ENCODE results near the gene HECW1.

HECW1 gene

GRCh38 chr7:43431020-43431595 is 318.7 kb downstream of the HECW1 start:
- Histone ChIP-seq H3K9me3 (ENCODE audit: control insufficient read depth, low read length) (no peaks in the 10 kb centered on the region), H3K18ac (ENCODE audit: low read depth in 1 of 2, low read length in 2 of 2) (no peak overlapping the region), H3K9ac (ENCODE audit: low read length) (no peak overlapping the region), H2BK15ac (ENCODE audit: low read depth, poor library complexity, severe bottlenecking) (no peak overlapping the region), H3K36me3 (ENCODE audit: control insufficient read depth in 1 of 2, insufficient read depth in 2 of 2, low read depth in 1 of 2, low read length in 2 of 2) (no peaks in the 10 kb centered on the region), H3K14ac (ENCODE audit: low read length in 2 of 2) (peak overlapping the region in 1 of 2 experiments; percentile 35), H2BK120ac (ENCODE audit: low read depth, low read length) (no peak overlapping the region), H2BK5ac (ENCODE audit: low read depth, low read length, poor library complexity, severe bottlenecking) (no peak overlapping the region), H3K79me1 (replicated peaks; ENCODE audit: low read length, poor library complexity, severe bottlenecking) (no peaks in the 10 kb centered on the region), H2BK12ac (ENCODE audit: low read length in 2 of 2) (no peak overlapping the region), H3K4me3 (ENCODE audit: insufficient read depth in 1 of 2, low read depth in 1 of 2, low read length in 2 of 2) (peak overlapping the region in 1 of 2 experiments; percentile 20), H3K27ac (ENCODE audit: low read length, poor library complexity, severe bottlenecking) (no peak overlapping the region), H4K8ac (ENCODE audit: low read length) (no peak overlapping the region), H3K4me2 (ENCODE audit: low read length, poor library complexity, severe bottlenecking) (no peak overlapping the region), H2AK5ac (ENCODE audit: low read length, severe bottlenecking) (peak overlapping the region; percentile 35), H3K4me1 (ENCODE audit: control insufficient read depth, insufficient read depth, low read depth, low read length) (peaks cover 4% of the 10 kb centered on the region), H2AFZ (ENCODE audit: low read depth, low read length) (no peak overlapping the region), H3K27me3 (ENCODE audit: control insufficient read depth in 1 of 2, insufficient read depth in 1 of 2, low read length in 2 of 2) (no peaks in the 10 kb centered on the region), H3K4ac (ENCODE audit: low read depth in 1 of 2, low read length in 2 of 2) (no peak overlapping the region), H4K91ac (ENCODE audit: low read length) (no peak overlapping the region), H3K23ac (ENCODE audit: low read length in 2 of 2) (no peak overlapping the region)
- WGBS: 78% methylated on average over 3 of the region's 3 CpGs
- peak; percentile 50 for DNase-seq

GRCh38 chr7:43433639-43434038 is 321.2 kb downstream of the HECW1 start:
- H2BK120ac ChIP-seq (ENCODE audit: low read depth, low read length): no peak overlapping the region
- H2BK12ac ChIP-seq (ENCODE audit: low read length in 2 of 2): no peak overlapping the region
- no peak for DNase-seq
- H2AK5ac ChIP-seq (ENCODE audit: low read length, severe bottlenecking): no peak overlapping the region
- no peak overlapping the region for H4K91ac ChIP-seq (ENCODE audit: low read length)
- H2BK15ac ChIP-seq (ENCODE audit: low read depth, poor library complexity, severe bottlenecking): no peak overlapping the region
- H3K18ac ChIP-seq (ENCODE audit: low read depth in 1 of 2, low read length in 2 of 2): no peak overlapping the region
- WGBS: 91% methylated on average over 1 of the region's 1 CpG
- no peak overlapping the region for H4K8ac ChIP-seq (ENCODE audit: low read length)
- no peak overlapping the region for H3K4ac ChIP-seq (ENCODE audit: low read depth in 1 of 2, low read length in 2 of 2)
- no peaks in the 10 kb centered on the region for H3K79me1 ChIP-seq (replicated peaks; ENCODE audit: low read length, poor library complexity, severe bottlenecking)
- H3K36me3 ChIP-seq (ENCODE audit: control insufficient read depth in 1 of 2, insufficient read depth in 2 of 2, low read depth in 1 of 2, low read length in 2 of 2): no peaks in the 10 kb centered on the region
- no peak overlapping the region for H3K4me2 ChIP-seq (ENCODE audit: low read length, poor library complexity, severe bottlenecking)
- no peak overlapping the region for H3K27ac ChIP-seq (ENCODE audit: low read length, poor library complexity, severe bottlenecking)
- H3K9ac ChIP-seq (ENCODE audit: low read length): no peak overlapping the region
- H3K27me3 ChIP-seq (ENCODE audit: control insufficient read depth in 1 of 2, insufficient read depth in 1 of 2, low read length in 2 of 2): no peaks in the 10 kb centered on the region
- no peaks in the 10 kb centered on the region for H3K9me3 ChIP-seq (ENCODE audit: control insufficient read depth, low read length)
- H3K4me3 ChIP-seq (ENCODE audit: insufficient read depth in 1 of 2, low read depth in 1 of 2, low read length in 2 of 2): no peak overlapping the region
- H3K14ac ChIP-seq (ENCODE audit: low read length in 2 of 2): no peak overlapping the region
- no peak overlapping the region for H2AFZ ChIP-seq (ENCODE audit: low read depth, low read length)
- no peak overlapping the region for H2BK5ac ChIP-seq (ENCODE audit: low read depth, low read length, poor library complexity, severe bottlenecking)
- no peak overlapping the region for H3K23ac ChIP-seq (ENCODE audit: low read length in 2 of 2)
- H3K4me1 ChIP-seq (ENCODE audit: control insufficient read depth, insufficient read depth, low read depth, low read length): peaks cover 4% of the 10 kb centered on the region

- no peak overlapping the region for H3K27ac ChIP-seq (ENCODE audit: low read length, poor library complexity, severe bottlenecking)
- no peak overlapping the region for H3K9ac ChIP-seq (ENCODE audit: low read length)
- no peak overlapping the region for H3K4ac ChIP-seq (ENCODE audit: low read depth in 1 of 2, low read length in 2 of 2)
- 59% methylated on average over 5 of the region's 5 CpGs for WGBS
- DNase-seq: no peak
- no peak overlapping the region for H3K4me3 ChIP-seq (ENCODE audit: insufficient read depth in 1 of 2, low read depth in 1 of 2, low read length in 2 of 2)
- no peak overlapping the region for H2AFZ ChIP-seq (ENCODE audit: low read depth, low read length)
- no peak overlapping the region for H4K8ac ChIP-seq (ENCODE audit: low read length)
- H2BK12ac ChIP-seq (ENCODE audit: low read length in 2 of 2): no peak overlapping the region
- H3K9me3 ChIP-seq (ENCODE audit: control insufficient read depth, low read length): no peaks in the 10 kb centered on the region
- H3K27me3 ChIP-seq (ENCODE audit: control insufficient read depth in 1 of 2, insufficient read depth in 1 of 2, low read length in 2 of 2): no peaks in the 10 kb centered on the region
- H3K79me1 ChIP-seq (replicated peaks; ENCODE audit: low read length, poor library complexity, severe bottlenecking): no peaks in the 10 kb centered on the region
- H2BK5ac ChIP-seq (ENCODE audit: low read depth, low read length, poor library complexity, severe bottlenecking): no peak overlapping the region
- H2BK15ac ChIP-seq (ENCODE audit: low read depth, poor library complexity, severe bottlenecking): no peak overlapping the region
- H3K36me3 ChIP-seq (ENCODE audit: control insufficient read depth in 1 of 2, insufficient read depth in 2 of 2, low read depth in 1 of 2, low read length in 2 of 2): no peaks in the 10 kb centered on the region
- no peak overlapping the region for H2BK120ac ChIP-seq (ENCODE audit: low read depth, low read length)
- no peak overlapping the region for H3K14ac ChIP-seq (ENCODE audit: low read length in 2 of 2)
- no peak overlapping the region for H4K91ac ChIP-seq (ENCODE audit: low read length)
- no peak overlapping the region for H3K18ac ChIP-seq (ENCODE audit: low read depth in 1 of 2, low read length in 2 of 2)
- no peak overlapping the region for H3K23ac ChIP-seq (ENCODE audit: low read length in 2 of 2)
- H3K4me1 ChIP-seq (ENCODE audit: control insufficient read depth, insufficient read depth, low read depth, low read length): peaks cover 4% of the 10 kb centered on the region
- no peak overlapping the region for H2AK5ac ChIP-seq (ENCODE audit: low read length, severe bottlenecking)
- no peak overlapping the region for H3K4me2 ChIP-seq (ENCODE audit: low read length, poor library complexity, severe bottlenecking)
These were observed 324.6 kb downstream of the HECW1 start for GRCh38 chr7:43437001-43437400.

GRCh38 chr7:43438897-43439479 is 326.5 kb downstream of the HECW1 start:
- Histone ChIP-seq H2BK120ac (ENCODE audit: low read depth, low read length) (no peak overlapping the region), H3K4me3 (ENCODE audit: insufficient read depth in 1 of 2, low read depth in 1 of 2, low read length in 2 of 2) (no peak overlapping the region), H4K91ac (ENCODE audit: low read length) (no peak overlapping the region), H2BK5ac (ENCODE audit: low read depth, low read length, poor library complexity, severe bottlenecking) (no peak overlapping the region), H3K4me2 (ENCODE audit: low read length, poor library complexity, severe bottlenecking) (no peak overlapping the region), H3K14ac (ENCODE audit: low read length in 2 of 2) (no peak overlapping the region), H3K27ac (ENCODE audit: low read length, poor library complexity, severe bottlenecking) (no peak overlapping the region), H3K4me1 (ENCODE audit: control insufficient read depth, insufficient read depth, low read depth, low read length) (peaks cover 4% of the 10 kb centered on the region), H2AK5ac (ENCODE audit: low read length, severe bottlenecking) (no peak overlapping the region), H3K18ac (ENCODE audit: low read depth in 1 of 2, low read length in 2 of 2) (no peak overlapping the region), H4K8ac (ENCODE audit: low read length) (no peak overlapping the region), H2BK12ac (ENCODE audit: low read length in 2 of 2) (no peak overlapping the region), H3K9ac (ENCODE audit: low read length) (no peak overlapping the region), H3K36me3 (ENCODE audit: control insufficient read depth in 1 of 2, insufficient read depth in 2 of 2, low read depth in 1 of 2, low read length in 2 of 2) (no peaks in the 10 kb centered on the region), H3K23ac (ENCODE audit: low read length in 2 of 2) (no peak overlapping the region), H2BK15ac (ENCODE audit: low read depth, poor library complexity, severe bottlenecking) (no peak overlapping the region), H2AFZ (ENCODE audit: low read depth, low read length) (no peak overlapping the region), H3K27me3 (ENCODE audit: control insufficient read depth in 1 of 2, insufficient read depth in 1 of 2, low read length in 2 of 2) (peaks cover 0 to under 1% of the 10 kb centered on the region in 2 experiments), H3K79me1 (replicated peaks; ENCODE audit: low read length, poor library complexity, severe bottlenecking) (no peaks in the 10 kb centered on the region), H3K9me3 (ENCODE audit: control insufficient read depth, low read length) (no peaks in the 10 kb centered on the region), H3K4ac (ENCODE audit: low read depth in 1 of 2, low read length in 2 of 2) (no peak overlapping the region)
- 80% methylated on average over 6 of the region's 8 CpGs for WGBS
- DNase-seq: no peak
